Brain microvascular endothelial cell (primary cell): ENCODE measurements around the gene ZXDC.

Experiments used
- DNase-seq: peaks from one replicate; pipeline ENCODE4 v3.0.0-alpha.2; 2020
- H3K27ac ChIP-seq: fragments of 250-450 bp; sonication (Bioruptor Pico); 2 replicates; pipeline ENCODE4 v1.5.1; 2020; ENCODE audit warnings: mild to moderate bottlenecking, moderate library complexity
- H3K27me3 ChIP-seq: fragments of 250-450 bp; sonication (Bioruptor Pico); replicated peaks from 2 replicates; pipeline ENCODE4 v1.5.1; 2020; ENCODE audit warnings: mild to moderate bottlenecking
- H3K36me3 ChIP-seq: fragments of 250-450 bp; sonication (Bioruptor Pico); replicated peaks from 2 replicates; pipeline ENCODE4 v1.5.1; 2020; ENCODE audit warnings: mild to moderate bottlenecking
- H3K4me3 ChIP-seq: 2 replicates; pipeline ENCODE4 v1.5.1; 2011; ENCODE audit warnings: low read depth, mild to moderate bottlenecking, control low read depth, low read length, moderate library complexity
- in situ Hi-C: cut with HindIII; loops from 2 replicates; pipeline ENCODE4 v1.10.0; 2017; ENCODE audit warnings: low sequenced_read_pairs, low pct_ligation_motif_present
- TF ChIP-seq, protein P1 (sequence below): IDR thresholded peaks from 2 replicates; pipeline ENCODE4 v1.5.1; 2011; ENCODE audit warnings: low read depth, mild to moderate bottlenecking, moderate library complexity, low read length, control low read depth, inconsistent platforms; ENCODE audit errors: missing control alignments

Gene ZXDC

GRCh38 chr3:126479642-126480041 is 4.0 kb upstream of the ZXDC start:
- in situ Hi-C loops: no loop called here
- Histone ChIP-seq H3K36me3 (no peaks in the 10 kb centered on the region), H3K27me3 (no peaks in the 10 kb centered on the region), H3K27ac (no peak overlapping the region), H3K4me3 (no peak overlapping the region)
- TF ChIP-seq, protein P1, sequence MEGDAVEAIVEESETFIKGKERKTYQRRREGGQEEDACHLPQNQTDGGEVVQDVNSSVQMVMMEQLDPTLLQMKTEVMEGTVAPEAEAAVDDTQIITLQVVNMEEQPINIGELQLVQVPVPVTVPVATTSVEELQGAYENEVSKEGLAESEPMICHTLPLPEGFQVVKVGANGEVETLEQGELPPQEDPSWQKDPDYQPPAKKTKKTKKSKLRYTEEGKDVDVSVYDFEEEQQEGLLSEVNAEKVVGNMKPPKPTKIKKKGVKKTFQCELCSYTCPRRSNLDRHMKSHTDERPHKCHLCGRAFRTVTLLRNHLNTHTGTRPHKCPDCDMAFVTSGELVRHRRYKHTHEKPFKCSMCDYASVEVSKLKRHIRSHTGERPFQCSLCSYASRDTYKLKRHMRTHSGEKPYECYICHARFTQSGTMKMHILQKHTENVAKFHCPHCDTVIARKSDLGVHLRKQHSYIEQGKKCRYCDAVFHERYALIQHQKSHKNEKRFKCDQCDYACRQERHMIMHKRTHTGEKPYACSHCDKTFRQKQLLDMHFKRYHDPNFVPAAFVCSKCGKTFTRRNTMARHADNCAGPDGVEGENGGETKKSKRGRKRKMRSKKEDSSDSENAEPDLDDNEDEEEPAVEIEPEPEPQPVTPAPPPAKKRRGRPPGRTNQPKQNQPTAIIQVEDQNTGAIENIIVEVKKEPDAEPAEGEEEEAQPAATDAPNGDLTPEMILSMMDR: no peak
- DNase-seq: no peak

DNA sequence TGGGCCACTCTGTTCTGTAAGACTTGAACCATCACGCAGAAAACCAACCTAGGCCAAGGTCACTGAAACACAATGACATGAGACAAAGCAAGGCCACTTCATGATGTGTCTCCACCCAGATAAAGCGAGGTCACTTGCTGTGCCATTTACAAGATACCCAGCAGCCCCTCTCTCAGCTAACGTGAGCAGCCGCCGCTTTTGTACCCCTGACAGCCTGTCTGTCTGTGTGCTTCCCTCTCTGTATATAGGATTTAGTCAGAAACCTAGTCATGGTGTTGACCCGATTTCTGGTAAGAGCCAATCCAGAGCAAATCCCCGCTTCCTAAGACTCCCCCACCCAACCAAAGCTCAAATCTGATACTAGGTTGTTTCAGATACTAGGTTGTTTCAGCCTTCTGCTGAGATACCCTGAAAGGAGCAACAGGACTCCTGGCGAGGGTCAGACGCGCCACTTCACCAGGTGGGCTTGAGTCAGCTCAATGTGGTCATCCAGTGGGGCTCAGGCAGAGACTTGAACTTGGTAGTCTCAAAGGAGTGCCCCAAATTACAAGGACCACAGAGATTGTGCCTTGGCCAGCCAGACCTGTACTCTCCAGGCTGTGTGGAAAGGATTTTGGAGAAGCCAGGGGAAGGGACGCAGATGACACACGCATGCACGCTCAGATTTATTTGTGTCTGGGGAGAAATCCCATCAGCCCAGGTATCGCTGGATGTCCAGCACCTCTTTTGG is 3.1 kb upstream of the ZXDC start:
- no peak overlapping the region for H3K4me3 ChIP-seq
- DNase-seq: no peak
- no peaks in the 10 kb centered on the region for H3K27me3 ChIP-seq
- TF ChIP-seq, protein P1: no peak
- H3K36me3 ChIP-seq: no peaks in the 10 kb centered on the region
- in situ Hi-C loops: no loop called here
- H3K27ac ChIP-seq: no peak overlapping the region

GRCh38 chr3:126477061-126477380 is 1.3 kb upstream of the ZXDC start:
- no peaks in the 10 kb centered on the region for H3K27me3 ChIP-seq
- no peak for DNase-seq
- no peaks in the 10 kb centered on the region for H3K36me3 ChIP-seq
- no peak overlapping the region for H3K4me3 ChIP-seq
- no peak overlapping the region for H3K27ac ChIP-seq
- in situ Hi-C loops: no loop called here
- TF ChIP-seq, protein P1: no peak

DNA sequence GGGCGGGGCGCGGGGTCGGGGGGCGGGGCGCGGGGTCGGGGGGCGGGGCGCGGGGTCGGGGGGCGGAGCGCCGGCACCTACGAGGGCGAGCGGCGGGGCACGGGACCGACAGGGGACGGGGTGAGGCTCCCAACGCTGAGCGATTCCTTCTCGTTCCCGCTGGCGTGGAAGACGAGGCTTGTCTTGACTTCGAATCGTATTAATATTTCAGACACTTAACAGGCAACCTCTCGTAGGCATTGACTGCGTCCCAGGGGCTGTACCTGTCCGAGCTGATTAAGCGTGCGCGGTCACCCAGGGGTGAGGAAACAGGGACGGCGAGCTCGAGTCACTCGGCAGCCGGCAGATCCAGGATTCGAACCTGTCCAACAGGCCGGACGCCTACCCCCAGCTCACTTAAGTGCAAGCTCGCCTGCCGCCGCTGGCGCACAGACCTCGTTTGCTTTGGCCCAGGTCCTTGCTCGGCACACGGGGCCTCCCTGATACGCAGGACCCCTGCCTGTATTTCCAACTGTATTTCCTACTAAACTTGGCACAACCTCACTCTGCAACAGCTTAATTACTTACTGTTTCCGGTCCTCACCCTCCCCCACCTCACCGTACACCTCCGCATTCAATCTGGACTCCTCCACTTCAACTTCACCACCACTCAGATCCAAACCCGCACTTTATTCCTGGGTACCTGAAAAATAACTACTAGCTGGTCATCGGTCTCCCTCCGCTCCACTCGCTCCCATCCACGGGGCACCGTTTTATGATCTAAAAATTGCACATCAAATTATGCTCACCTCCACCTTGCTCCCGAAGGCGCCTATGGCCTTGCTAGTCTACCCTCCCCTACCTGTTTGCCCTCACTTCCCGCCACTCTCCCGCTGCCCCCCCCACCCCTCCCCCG is 722 bp upstream of the ZXDC start:
- TF ChIP-seq, protein P1: no peak
- no peaks in the 10 kb centered on the region for H3K27me3 ChIP-seq
- H3K27ac ChIP-seq: peak overlapping the region; percentile 7
- in situ Hi-C loops: no loop called here
- peak; percentile 9 for DNase-seq
- H3K4me3 ChIP-seq: peak overlapping the region; percentile 84
- no peaks in the 10 kb centered on the region for H3K36me3 ChIP-seq

DNA sequence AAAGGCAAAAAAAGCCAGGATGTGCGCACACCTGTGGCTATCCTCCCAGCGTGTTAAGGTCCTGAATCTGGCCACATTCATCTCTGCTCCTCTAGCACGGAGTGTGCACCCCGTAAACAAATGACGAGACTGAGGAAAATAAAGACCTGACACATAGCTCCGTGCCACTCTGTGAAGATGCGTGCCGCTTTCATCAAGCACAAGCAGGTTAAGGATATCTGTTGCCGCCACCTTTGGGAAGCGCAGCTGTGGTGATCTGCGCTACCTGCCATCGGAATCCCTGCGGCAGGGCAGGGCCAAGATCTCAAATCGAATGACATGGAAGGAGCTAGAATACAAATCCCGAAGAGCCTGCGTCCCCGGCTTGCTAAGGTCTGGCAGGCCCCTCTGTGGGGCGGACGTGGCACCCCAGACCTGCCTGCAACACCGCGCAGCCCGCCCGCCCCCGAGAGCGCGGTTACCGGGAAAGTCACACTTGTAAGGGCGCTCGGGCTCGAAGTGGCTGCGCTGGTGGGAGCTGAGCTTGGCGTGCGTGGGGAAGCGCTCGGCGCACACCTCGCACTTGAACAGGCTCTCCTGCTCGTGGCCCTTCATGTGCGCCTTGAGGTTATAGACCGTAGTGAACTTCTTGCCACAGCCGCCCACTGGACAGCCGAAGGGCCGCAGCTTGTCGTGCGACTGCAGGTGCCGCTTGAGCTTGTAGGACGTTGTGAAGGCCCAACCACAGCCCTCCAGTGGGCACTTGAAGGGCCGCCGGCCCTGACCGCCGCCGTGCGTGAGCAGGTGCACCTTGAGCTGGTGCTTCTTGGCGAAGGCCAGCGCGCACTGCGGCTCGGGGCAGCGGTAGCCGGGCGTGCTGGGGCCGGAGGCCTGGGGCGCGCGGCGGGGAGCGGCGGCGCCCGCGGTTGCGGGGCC is 936 bp downstream of the ZXDC start:
- Histone ChIP-seq H3K27me3 (no peaks in the 10 kb centered on the region), H3K4me3 (peak overlapping the region; percentile 75), H3K36me3 (peaks cover 11% of the 10 kb centered on the region), H3K27ac (no peak overlapping the region)
- in situ Hi-C loops: no loop called here
- TF ChIP-seq, protein P1: no peak
- peak; percentile 34 for DNase-seq
